ENCODE data around the gene SEM1.

DNA sequence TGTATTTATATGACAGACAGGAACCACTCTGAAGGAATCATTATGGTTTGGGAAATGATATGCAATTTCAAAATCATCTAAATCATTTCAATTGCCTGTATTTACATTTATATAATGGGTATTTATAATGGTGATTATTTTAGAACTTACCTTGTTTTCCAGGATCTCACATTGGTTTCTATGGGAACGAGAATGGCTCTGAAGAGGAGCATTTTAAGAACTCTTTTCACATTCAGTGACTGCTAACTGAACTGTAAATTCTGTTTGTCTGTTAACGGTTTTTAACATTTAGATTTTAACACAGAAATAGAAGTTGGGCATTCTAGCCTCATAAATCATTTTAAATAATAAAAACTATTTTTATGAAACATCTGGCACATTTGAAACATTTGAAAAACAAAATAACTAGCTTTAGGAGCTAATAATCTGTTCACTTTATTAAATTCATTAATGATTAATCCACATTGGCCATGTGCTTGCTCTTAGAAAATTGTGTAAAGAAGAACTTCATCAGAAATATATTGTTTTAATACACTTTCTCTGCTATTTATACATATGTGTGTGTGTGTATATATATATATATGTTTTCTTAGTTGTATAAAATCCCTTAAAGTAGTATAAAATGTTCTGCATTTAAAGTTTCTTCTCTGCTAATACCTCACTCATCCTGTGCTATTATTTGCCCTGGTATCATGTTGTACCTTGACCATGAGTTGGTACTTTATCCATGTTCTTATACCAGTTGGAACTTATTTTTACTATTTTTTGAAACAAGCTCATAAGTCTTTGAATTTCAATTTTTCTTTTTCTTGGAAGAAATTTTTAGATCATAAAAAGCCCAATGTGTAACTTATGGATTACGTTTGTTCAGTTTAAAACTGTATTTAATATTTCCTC, 8.7 kb upstream of the SEM1 start:
- TF ChIP-seq, protein P1, sequence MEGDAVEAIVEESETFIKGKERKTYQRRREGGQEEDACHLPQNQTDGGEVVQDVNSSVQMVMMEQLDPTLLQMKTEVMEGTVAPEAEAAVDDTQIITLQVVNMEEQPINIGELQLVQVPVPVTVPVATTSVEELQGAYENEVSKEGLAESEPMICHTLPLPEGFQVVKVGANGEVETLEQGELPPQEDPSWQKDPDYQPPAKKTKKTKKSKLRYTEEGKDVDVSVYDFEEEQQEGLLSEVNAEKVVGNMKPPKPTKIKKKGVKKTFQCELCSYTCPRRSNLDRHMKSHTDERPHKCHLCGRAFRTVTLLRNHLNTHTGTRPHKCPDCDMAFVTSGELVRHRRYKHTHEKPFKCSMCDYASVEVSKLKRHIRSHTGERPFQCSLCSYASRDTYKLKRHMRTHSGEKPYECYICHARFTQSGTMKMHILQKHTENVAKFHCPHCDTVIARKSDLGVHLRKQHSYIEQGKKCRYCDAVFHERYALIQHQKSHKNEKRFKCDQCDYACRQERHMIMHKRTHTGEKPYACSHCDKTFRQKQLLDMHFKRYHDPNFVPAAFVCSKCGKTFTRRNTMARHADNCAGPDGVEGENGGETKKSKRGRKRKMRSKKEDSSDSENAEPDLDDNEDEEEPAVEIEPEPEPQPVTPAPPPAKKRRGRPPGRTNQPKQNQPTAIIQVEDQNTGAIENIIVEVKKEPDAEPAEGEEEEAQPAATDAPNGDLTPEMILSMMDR (optimal IDR thresholded peaks at IDR 0.05 in 1 of 3, IDR thresholded peaks at IDR 0.05 in 1 of 3, conservative IDR thresholded peaks at IDR 0.05 in 1 of 3; ENCODE audit: extremely low read depth in 1 of 3, insufficient read depth in 2 of 3, low read length in 3 of 3), result no peak
- no peak for TF ChIP-seq EZH2 (IDR thresholded peaks at IDR 0.05; ENCODE audit: low read length)

Data from keratinocyte (primary cell).